Body of pancreas (tissue), 4 donors: Measurements from ENCODE around the gene ELANE. TPM values are rescaled to one million over a fixed set of nuclear protein-coding genes. Genes with fewer than 3 reads are reported as not detected.
"Not testable (repeated sequence)": the region's sequence is repeated elsewhere in the genome, so short reads cannot be mapped to it uniquely, and the experiment has no call there.

ENCODE experiments used
- ATAC-seq: fragments of 150-250 bp; one replicate; pipeline ENCODE4 v1.9.1; 2016
- DNase-seq, 4 donors: peaks; one replicate each; pipeline ENCODE4 v3.0.0-alpha.2; 2019
- H3K27ac ChIP-seq, 4 donors: fragments of 200-600 bp; sonication (generic); 1 replicate in 3 of 4; 2 replicates in 1 of 4; pipeline versions ENCODE4 v1.5.1 to v1.6.1; 2016 to 2019; ENCODE audit warnings: mild to moderate bottlenecking in 1 of 4, mixed read lengths in 1 of 4, moderate library complexity in 1 of 4
- H3K27me3 ChIP-seq, 2 donors: fragments of 200-600 bp; sonication (generic); one replicate each; pipeline ENCODE4 v1.6.0; 2016; ENCODE audit warnings: mild to moderate bottlenecking in 1 of 2
- H3K36me3 ChIP-seq, 2 donors: fragments of 200-600 bp; sonication (generic); replicated peaks in 1 of 2; 2 replicates each; pipeline ENCODE4 v1.5.1; 2016; ENCODE audit warnings: low read depth in 2 of 2; ENCODE audit not compliant: insufficient read depth in 1 of 2
- H3K4me1 ChIP-seq: fragments of 200-600 bp; sonication (generic); one replicate; pipeline ENCODE4 v1.6.0; 2016
- H3K4me3 ChIP-seq, 2 donors: fragments of 200-600 bp; sonication (generic); 1 replicate in 1 of 2; 2 replicates in 1 of 2; pipeline ENCODE4 v1.5.1; 2016 to 2019
- H3K9me3 ChIP-seq, 3 donors: fragments of 200-600 bp; sonication (generic); 1 replicate in 2 of 3; 2 replicates in 1 of 3; pipeline ENCODE4 v1.5.1; 2016
- CTCF ChIP-seq, 7 experiments: fragments of 450-650 bp in 4 of 7; fragments of 200-600 bp in 3 of 7; sonication (generic) in 3 of 7; IDR thresholded peaks; one replicate each; pipeline ENCODE4 v1.5.1; 2016 to 2019; ENCODE audit warnings: antibody characterized with exemption in 7 of 7
- POLR2A ChIP-seq, 3 donors: fragments of 450-650 bp; IDR thresholded peaks; one replicate each; pipeline ENCODE4 v1.6.1; 2016; ENCODE audit warnings: antibody characterized with exemption in 3 of 3, mild to moderate bottlenecking in 2 of 3
- WGBS, 2 donors: methylation state at CpG; one replicate each; pipeline ENCODE4 v1.1.5; 2017; 5-methylcytosine and 5-hydroxymethylcytosine counted together
- intact Hi-C: fragments of 100-400 bp; cut with DNase I; formaldehyde crosslinking; loops from one replicate; pipeline ENCODE4 v1.15.1; 2023
- total RNA-seq, 2 donors: library from RNA; depleted of rRNA; stranded (reverse); fragments of >200 nt; gene quantifications; one replicate each; pipeline ENCODE4 v1.1.0, GENCODE V29; 2016

ELANE gene
- total RNA-seq, 2 donors from 2014 or later, result not detected

GRCh38 chr19:875265-875879 lies 23.3 kb downstream of the ELANE start:
- H3K4me3 ChIP-seq, result no peak overlapping the region
- peaks cover 2 to 4% of the 10 kb centered on the region in 2 donors for H3K36me3 ChIP-seq
- intact Hi-C loops, result no loop called here
- 91 to 92% methylated on average over 18 to 19 of the region's 28 CpGs for WGBS, 2 donors
- no peak overlapping the region for H3K27ac ChIP-seq
- no peaks in the 10 kb centered on the region for H3K27me3 ChIP-seq
- no peaks in the 10 kb centered on the region for H3K9me3 ChIP-seq
- TF ChIP-seq POLR2A (IDR thresholded peaks at IDR 0.05) (no peak), CTCF (IDR thresholded peaks at IDR 0.05) (no peak)
- peaks cover 3% of the 10 kb centered on the region for H3K4me1 ChIP-seq
- DNase-seq, result no peak
- no peak for ATAC-seq

DNA sequence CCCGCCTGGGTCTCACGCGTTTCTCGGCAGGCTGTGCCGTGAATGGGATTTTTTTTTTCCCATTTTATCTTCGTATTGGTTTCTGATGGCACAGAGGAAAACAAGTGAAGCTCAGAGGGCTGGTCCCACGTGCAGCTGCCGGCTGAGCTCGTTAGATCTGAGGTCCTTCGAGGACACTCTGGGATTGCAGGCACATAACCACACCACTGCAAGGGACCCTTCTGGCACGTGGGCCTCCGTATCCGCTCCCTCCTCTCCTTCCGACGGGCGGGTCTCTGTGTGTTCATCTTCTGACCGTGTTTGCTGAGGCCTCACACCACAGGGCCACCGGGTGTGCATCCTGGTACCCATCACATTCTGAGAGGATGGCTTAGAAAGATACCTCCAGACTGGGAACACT lies 24.0 kb downstream of the ELANE start:
- Histone ChIP-seq H3K9me3 (no peaks in the 10 kb centered on the region), H3K36me3 (peaks cover 2% of the 10 kb centered on the region in 2 donors), H3K4me1 (peaks cover 3% of the 10 kb centered on the region), H3K4me3 (no peak overlapping the region), H3K27ac (no peak overlapping the region), H3K27me3 (no peaks in the 10 kb centered on the region)
- intact Hi-C loops, result no loop called here
- DNase-seq (no peak), ATAC-seq (no peak)
- WGBS, 2 donors, result 79 to 91% methylated on average over 14 to 17 of the region's 18 CpGs
- TF ChIP-seq CTCF (IDR thresholded peaks at IDR 0.05) (no peak), POLR2A (IDR thresholded peaks at IDR 0.05) (no peak)

DNA sequence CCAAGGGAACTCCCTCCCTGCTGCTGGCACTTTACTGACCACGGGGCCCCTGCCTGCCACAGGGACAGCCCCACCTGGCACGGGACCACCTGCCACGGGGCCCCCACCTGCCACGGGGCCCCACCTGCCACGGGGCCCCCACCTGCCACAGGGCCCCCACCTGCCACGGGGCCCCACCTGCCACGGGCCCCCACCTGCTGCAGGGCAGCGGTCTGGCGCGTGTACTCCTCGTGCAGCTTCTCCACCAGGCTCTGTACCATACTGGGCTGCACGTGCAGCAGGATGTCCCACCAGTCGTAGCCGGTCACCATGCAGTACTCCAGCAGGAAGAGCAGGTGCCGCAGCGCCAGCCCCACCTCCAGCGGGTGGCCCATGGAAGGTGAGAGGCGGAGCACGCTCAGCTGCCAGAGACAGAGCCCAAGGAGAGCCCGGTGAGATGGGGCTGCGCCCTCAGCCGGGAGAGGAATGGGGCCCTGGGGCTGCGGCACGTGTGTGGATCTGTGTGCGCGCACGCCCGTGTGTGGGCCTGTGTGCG lies 24.7 kb downstream of the ELANE start:
- 93 to 95% methylated on average over 15 to 18 of the region's 29 CpGs for WGBS, 2 donors
- H3K27ac ChIP-seq, result no peak overlapping the region
- peaks cover 3 to 4% of the 10 kb centered on the region in 2 donors for H3K36me3 ChIP-seq
- intact Hi-C loops, result no loop called here
- no peak for ATAC-seq
- no peaks in the 10 kb centered on the region for H3K9me3 ChIP-seq
- H3K4me3 ChIP-seq, result no peak overlapping the region
- no peak for DNase-seq
- no peak for TF ChIP-seq CTCF (IDR thresholded peaks at IDR 0.05)
- TF ChIP-seq POLR2A (IDR thresholded peaks at IDR 0.05), result no peak
- peaks cover 3% of the 10 kb centered on the region for H3K4me1 ChIP-seq
- no peaks in the 10 kb centered on the region for H3K27me3 ChIP-seq

DNA sequence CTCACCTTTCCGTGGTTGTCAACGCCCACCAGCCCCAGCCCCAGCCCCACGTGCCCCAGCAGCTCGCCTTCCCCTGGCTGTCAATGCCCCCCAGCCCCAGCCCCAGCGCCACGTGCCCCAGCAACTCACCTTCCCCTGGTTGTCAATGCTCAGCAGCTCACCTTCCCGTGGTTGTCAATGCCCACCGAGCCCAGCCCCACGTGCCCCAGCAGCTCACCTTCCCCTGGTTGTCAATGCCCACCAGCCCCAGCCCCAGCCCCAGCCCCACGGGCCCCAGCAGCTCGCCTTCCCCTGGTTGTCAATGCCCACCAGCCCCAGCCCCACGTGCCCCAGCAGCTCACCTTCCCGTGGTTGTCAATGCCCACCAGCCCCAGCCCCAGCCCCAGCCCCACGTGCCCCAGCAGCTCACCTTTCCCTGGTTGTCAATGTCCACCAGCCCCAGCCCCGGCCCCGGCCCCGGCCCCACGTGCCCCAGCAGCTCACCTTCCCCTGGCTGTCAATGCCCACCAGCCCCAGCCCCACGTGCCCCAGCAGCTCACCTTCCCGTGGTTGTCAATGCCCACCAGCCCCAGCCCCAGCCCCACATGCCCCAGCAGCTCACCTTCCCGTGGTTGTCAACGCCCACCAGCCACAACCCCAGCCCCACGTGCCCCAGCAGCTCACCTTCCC lies 26.0 kb downstream of the ELANE start:
- H3K4me1 ChIP-seq, H3K36me3 ChIP-seq, DNase-seq, intact Hi-C loops, H3K4me3 ChIP-seq, H3K27ac ChIP-seq, H3K9me3 ChIP-seq, H3K27me3 ChIP-seq, ATAC-seq: not testable (repeated sequence)
- WGBS, 2 donors, result 87 to 91% methylated on average over 4 to 11 of the region's 23 CpGs

DNA sequence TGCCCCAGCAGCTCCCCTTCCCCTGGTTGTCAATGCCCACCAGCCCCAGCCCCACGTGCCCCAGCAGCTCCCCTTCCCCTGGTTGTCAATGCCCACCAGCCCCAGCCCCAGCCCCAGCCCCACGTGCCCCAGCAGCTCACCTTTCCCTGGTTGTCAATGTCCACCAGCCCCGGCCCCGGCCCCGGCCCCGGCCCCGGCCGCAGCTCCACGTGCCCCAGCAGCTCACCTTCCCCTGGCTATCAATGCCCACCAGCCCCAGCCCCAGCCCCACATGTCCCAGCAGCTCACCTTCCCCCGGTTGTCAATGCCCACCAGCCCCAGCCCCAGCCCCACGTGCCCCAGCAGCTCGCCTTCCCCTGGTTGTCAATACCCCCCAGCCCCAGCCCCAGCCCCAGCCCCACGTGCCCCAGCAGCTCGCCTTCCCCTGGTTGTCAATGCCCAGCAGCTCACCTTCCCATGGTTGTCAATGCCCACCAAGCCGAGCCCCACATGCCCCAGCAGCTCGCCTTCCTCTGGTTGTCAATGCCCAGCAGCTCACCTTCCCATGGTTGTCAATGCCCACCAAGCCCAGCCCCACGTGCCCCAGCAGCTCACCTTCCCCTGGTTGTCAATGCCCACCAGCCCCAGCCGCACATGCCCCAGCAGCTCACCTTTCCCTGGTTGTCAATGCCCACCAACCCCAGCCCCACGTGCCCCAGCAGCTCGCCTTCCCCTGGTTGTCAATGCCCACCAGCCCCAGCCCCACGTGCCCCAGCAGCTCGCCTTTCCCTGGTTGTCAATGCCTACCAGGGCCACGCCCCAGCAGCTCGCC lies 26.9 kb downstream of the ELANE start:
- 84 to 95% methylated on average over 13 to 17 of the region's 24 CpGs for WGBS, 2 donors
- ATAC-seq, H3K27me3 ChIP-seq, H3K4me3 ChIP-seq, intact Hi-C loops, DNase-seq, H3K4me1 ChIP-seq, H3K27ac ChIP-seq, H3K9me3 ChIP-seq, H3K36me3 ChIP-seq: not testable (repeated sequence)
